ELR (cell line): ENCODE measurements around the gene RAB3B.
A peak's percentile ranks its signal among the peaks of the same experiment; 100 is the strongest.

ENCODE experiments used
- DNase-seq: peaks from one replicate; pipeline ENCODE4 v3.0.0-alpha.2; 2015; ENCODE audit warnings: low read depth

The RAB3B gene

GRCh38 chr1:51956528-51957509 lies 33.7 kb downstream of the RAB3B start:
- DNase-seq, result peak; percentile 61

- no peak for DNase-seq
Measured at GRCh38 chr1:51955797-51956527, 34.5 kb downstream of the RAB3B start.

GRCh38 chr1:51954783-51955182 lies 35.7 kb downstream of the RAB3B start:
- DNase-seq, result no peak

GRCh38 chr1:51953079-51953478 lies 37.4 kb downstream of the RAB3B start:
- no peak for DNase-seq

GRCh38 chr1:51952638-51953037 lies 37.9 kb downstream of the RAB3B start:
- no peak for DNase-seq

- DNase-seq, result no peak
Measured at GRCh38 chr1:51950701-51951100, 39.8 kb downstream of the RAB3B start.

- no peak for DNase-seq
Measured at GRCh38 chr1:51949014-51949702, 41.3 kb downstream of the RAB3B start.

GRCh38 chr1:51948491-51948915 lies 42.0 kb downstream of the RAB3B start:
- DNase-seq, result no peak

GRCh38 chr1:51946300-51946699 lies 44.2 kb downstream of the RAB3B start:
- DNase-seq, result peak; percentile 65

GRCh38 chr1:51945591-51945990 lies 44.9 kb downstream of the RAB3B start:
- DNase-seq, result no peak

- DNase-seq, result no peak
Measured at GRCh38 chr1:51942281-51942680, 48.2 kb downstream of the RAB3B start.

GRCh38 chr1:51941528-51941927 lies 49.0 kb downstream of the RAB3B start:
- DNase-seq, result peak; percentile 55

GRCh38 chr1:51937112-51937511 lies 53.4 kb downstream of the RAB3B start:
- no peak for DNase-seq

GRCh38 chr1:51936531-51936930 lies 54.0 kb downstream of the RAB3B start:
- peak; percentile 54 for DNase-seq

GRCh38 chr1:51933344-51933743 lies 57.2 kb downstream of the RAB3B start:
- DNase-seq, result no peak

- DNase-seq, result no peak
Measured at GRCh38 chr1:51930329-51930728, 60.2 kb downstream of the RAB3B start.

GRCh38 chr1:51928896-51929295 lies 61.6 kb downstream of the RAB3B start:
- DNase-seq, result peak; percentile 58

GRCh38 chr1:51927029-51927428 lies 63.5 kb downstream of the RAB3B start:
- peak; percentile 62 for DNase-seq

- peak; percentile 56 for DNase-seq
Measured at GRCh38 chr1:51926171-51926812, 64.2 kb downstream of the RAB3B start.

- DNase-seq, result peak; percentile 92
Measured at GRCh38 chr1:51924455-51924854, 66.0 kb downstream of the RAB3B start.

- no peak for DNase-seq
Measured at GRCh38 chr1:51922040-51922439, 68.5 kb downstream of the RAB3B start.

- DNase-seq, result no peak
Measured at GRCh38 chr1:51920130-51920529, 70.4 kb downstream of the RAB3B start.
